Measurements from ENCODE around the gene RAMP3. TPM values are rescaled to one million over a fixed set of nuclear protein-coding genes. Genes with fewer than 3 reads are reported as not detected.

RAMP3 gene
- total RNA-seq, 4 donors from 2014 or later, result 31.6 to 117 (median 112) TPM

DNA sequence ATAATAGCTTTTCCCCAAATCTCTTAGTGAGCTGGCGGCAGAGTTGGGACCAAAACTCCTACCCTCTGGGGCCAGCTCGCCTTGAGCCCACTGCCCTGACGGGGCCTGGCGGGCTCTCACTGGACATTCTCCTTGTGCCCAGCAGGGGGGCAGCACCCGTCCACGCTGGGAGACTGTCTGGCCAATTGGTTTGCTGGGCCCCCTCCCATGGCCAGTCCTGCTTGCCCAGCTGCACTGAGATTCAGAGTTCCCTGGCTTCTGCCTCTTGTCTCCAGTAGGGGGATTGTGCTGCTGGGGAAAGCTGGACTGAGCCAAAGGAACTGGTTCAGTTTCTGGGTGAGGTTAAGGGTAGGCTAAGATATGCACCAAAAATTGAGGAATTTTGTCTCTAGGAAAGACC lies 59.8 kb downstream of the RAMP3 start:
- Histone ChIP-seq H3K9me3 (no peaks in the 10 kb centered on the region), H3K4me3 (no peak overlapping the region), H3K27me3 (peaks cover 0 to 4% of the 10 kb centered on the region in 2 donors), H3K4me1 (no peaks in the 10 kb centered on the region), H3K27ac (no peak overlapping the region), H3K36me3 (no peaks in the 10 kb centered on the region)
- no peak for DNase-seq (ENCODE audit: low spot score in 2 of 2)
- 70 to 80% methylated on average over 6 of the region's 6 CpGs for WGBS, 2 donors
- TF ChIP-seq POLR2A (IDR thresholded peaks at IDR 0.05) (no peak), EP300 (IDR thresholded peaks at IDR 0.05) (no peak)
- TF ChIP-seq, protein P1, sequence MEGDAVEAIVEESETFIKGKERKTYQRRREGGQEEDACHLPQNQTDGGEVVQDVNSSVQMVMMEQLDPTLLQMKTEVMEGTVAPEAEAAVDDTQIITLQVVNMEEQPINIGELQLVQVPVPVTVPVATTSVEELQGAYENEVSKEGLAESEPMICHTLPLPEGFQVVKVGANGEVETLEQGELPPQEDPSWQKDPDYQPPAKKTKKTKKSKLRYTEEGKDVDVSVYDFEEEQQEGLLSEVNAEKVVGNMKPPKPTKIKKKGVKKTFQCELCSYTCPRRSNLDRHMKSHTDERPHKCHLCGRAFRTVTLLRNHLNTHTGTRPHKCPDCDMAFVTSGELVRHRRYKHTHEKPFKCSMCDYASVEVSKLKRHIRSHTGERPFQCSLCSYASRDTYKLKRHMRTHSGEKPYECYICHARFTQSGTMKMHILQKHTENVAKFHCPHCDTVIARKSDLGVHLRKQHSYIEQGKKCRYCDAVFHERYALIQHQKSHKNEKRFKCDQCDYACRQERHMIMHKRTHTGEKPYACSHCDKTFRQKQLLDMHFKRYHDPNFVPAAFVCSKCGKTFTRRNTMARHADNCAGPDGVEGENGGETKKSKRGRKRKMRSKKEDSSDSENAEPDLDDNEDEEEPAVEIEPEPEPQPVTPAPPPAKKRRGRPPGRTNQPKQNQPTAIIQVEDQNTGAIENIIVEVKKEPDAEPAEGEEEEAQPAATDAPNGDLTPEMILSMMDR (IDR thresholded peaks at IDR 0.05), result no peak

DNA sequence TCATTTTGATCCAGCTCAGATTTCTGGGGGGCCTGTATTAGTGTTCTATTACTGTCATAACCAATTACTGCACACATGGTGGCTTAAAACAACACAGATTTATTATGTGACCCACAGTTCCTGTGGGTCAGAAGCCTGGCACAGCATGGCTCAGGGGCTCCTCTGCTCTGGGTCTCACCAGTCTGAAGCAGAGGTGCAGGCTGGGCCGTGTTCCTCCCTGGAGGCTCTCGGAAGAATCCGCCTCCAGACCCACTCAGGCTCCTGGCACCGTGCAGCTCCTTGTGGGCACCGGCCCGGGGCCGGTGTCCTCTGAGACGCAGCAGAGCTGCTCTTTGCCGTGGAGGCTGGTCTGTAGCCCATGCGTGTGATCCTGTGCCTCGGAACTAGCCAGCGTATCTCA lies 61.5 kb downstream of the RAMP3 start:
- Histone ChIP-seq H3K4me1 (no peaks in the 10 kb centered on the region), H3K9me3 (no peaks in the 10 kb centered on the region), H3K27me3 (peaks cover 0 to 4% of the 10 kb centered on the region in 2 donors), H3K36me3 (no peaks in the 10 kb centered on the region), H3K4me3 (no peak overlapping the region), H3K27ac (no peak overlapping the region)
- 84 to 87% methylated on average over 11 to 12 of the region's 12 CpGs for WGBS, 2 donors
- TF ChIP-seq, protein P1 (IDR thresholded peaks at IDR 0.05), result no peak
- TF ChIP-seq EP300 (IDR thresholded peaks at IDR 0.05), result no peak
- TF ChIP-seq POLR2A (IDR thresholded peaks at IDR 0.05), result no peak
- no peak for DNase-seq (ENCODE audit: low spot score in 2 of 2)

DNA sequence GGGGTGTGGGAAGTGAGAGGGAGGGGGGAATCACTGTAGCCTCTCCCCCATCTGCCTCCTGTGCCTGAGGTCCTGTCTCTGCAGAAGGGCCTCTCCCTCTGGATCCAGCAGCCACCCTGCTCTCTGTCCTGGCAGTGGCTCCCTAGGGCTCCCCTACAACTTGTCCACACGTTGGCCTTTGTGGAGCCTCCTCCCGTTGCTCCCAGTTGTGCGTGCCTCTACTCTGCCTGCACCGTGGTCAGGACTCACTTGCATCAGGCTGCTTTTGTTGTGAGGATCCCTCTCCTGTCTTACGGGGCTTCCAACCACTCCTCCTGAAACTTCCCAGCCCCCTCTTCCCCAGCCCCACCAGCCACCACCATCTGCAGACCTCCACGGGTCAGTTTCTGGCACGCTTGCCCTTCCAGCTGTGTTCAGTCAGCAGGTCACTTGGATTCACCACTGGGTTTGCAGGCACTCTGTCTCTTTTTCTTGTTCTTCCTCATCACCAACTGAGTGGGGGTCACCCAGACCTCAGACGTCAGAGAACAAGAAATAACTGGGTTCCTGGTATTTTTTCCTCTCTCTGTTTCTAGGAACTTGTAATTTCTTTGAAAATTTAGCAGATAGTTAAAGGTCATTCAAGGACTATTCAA lies 62.3 kb downstream of the RAMP3 start:
- TF ChIP-seq POLR2A (IDR thresholded peaks at IDR 0.05), result no peak
- TF ChIP-seq, protein P1 (IDR thresholded peaks at IDR 0.05), result no peak
- TF ChIP-seq EP300 (IDR thresholded peaks at IDR 0.05), result no peak
- H3K27ac ChIP-seq, result no peak overlapping the region
- no peaks in the 10 kb centered on the region for H3K9me3 ChIP-seq
- DNase-seq (ENCODE audit: low spot score in 2 of 2), result no peak
- H3K4me3 ChIP-seq, result no peak overlapping the region
- H3K4me1 ChIP-seq, result no peaks in the 10 kb centered on the region
- H3K27me3 ChIP-seq, result peaks cover 0 to 4% of the 10 kb centered on the region in 2 donors
- 40 to 45% methylated on average over 8 of the region's 8 CpGs for WGBS, 2 donors
- H3K36me3 ChIP-seq, result no peaks in the 10 kb centered on the region

DNA sequence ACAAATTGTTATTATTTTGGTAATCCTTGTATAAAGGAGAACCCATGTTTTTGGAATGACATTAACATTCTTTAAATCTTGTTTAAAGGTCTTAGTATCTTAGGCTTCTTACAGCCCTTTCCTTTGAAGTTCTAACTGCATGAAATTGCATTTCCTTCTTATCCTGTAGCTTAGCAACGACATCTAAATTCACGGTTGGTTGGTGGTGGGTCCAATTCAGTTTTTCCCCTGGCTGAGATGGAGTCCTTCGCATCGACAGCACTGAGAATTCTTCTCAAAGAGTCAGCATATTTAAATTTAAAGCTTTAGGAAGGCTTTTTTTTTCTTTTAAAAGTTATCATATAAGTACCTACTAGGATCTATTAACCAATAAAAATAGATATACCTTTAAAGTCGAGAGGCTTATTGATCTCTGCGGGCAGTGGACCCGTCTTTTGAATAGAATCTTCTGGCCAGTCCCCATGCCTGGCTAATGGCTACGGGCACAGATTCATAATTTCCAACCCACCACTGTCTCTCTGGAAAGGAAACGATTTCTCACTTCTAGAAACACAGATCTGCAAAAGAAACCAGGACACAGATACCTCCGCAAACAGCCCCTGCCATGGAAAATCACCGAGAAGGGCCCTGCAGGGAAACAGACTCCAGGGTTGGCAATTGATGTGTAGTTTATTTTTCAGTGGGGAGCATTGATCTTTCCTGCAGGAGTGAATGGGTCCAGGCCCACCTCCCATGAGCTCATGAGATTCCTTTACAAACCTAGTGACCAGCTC lies 63.4 kb downstream of the RAMP3 start:
- Histone ChIP-seq H3K27ac (no peak overlapping the region), H3K27me3 (peaks cover 0 to 4% of the 10 kb centered on the region in 2 donors), H3K9me3 (no peaks in the 10 kb centered on the region), H3K4me1 (no peaks in the 10 kb centered on the region), H3K4me3 (no peak overlapping the region), H3K36me3 (no peaks in the 10 kb centered on the region)
- no peak for TF ChIP-seq POLR2A (IDR thresholded peaks at IDR 0.05)
- TF ChIP-seq, protein P1 (IDR thresholded peaks at IDR 0.05), result no peak
- no peak for TF ChIP-seq EP300 (IDR thresholded peaks at IDR 0.05)
- WGBS, 2 donors, result 57 to 69% methylated on average over 11 of the region's 11 CpGs
- DNase-seq (ENCODE audit: low spot score in 2 of 2), result no peak

DNA sequence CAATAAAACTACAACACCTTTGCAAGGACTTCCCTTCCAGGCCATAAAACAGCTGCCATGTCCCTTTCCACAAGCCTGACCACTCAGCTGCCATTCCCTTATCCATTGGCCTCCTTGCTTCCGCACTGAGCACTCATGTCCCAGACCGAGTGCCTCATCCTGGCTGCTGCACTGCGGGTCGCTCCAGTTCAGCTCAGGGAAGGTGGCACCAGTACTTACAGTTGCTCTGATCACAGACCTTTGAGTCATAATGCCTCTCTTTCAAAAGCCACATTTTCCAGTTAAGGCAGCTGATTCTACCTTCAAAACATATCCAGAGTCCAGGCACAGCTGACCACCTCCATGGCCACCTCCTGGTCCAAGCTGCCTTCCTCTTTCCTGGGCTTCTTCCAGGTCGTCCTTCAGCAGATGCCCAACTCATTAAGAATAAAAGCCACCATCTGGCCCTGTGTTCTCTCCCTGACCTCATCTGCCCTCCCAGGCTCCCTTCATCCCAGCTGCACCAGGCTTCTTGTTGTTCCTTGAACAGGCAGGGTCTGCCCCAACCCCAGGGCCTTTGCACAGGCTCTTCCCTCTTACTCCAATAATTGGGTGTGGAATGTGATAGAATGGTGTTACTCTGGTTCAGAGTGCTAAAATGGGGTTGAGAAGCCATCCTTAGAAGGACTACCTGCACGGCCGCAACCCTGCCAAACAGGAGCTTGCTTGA lies 64.5 kb downstream of the RAMP3 start:
- TF ChIP-seq, protein P1 (IDR thresholded peaks at IDR 0.05), result no peak
- TF ChIP-seq POLR2A (IDR thresholded peaks at IDR 0.05), result no peak
- TF ChIP-seq EP300 (IDR thresholded peaks at IDR 0.05), result no peak
- Histone ChIP-seq H3K27ac (no peak overlapping the region), H3K4me3 (no peak overlapping the region), H3K27me3 (no peaks in the 10 kb centered on the region), H3K9me3 (no peaks in the 10 kb centered on the region), H3K4me1 (no peaks in the 10 kb centered on the region), H3K36me3 (no peaks in the 10 kb centered on the region)
- DNase-seq (ENCODE audit: low spot score in 2 of 2), result no peak
- 90 to 94% methylated on average over 7 of the region's 7 CpGs for WGBS, 2 donors

All from tibial nerve (tissue), 4 donors.